ENCODE results near the gene CCL27.

The CCL27 gene

DNA sequence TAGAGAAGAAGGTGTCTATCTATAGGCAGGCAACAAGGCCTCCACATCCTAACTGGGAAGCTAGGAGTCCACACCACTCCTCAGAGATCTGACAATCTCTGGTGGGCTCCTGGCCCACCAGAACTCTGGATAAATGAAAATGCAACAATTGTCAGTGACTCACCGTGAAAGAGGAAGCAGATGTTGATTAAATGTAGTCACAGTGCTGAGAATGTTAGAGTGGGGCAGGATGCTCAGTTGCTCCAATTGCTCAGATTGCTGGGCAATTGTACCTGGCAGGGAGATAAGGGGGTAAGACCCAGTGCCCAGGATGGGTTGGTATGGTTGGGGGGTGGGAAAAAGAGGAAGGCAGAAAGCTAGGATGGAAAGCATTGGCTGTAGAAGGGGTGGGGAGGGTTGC, 24.3 kb upstream of the CCL27 start:
- DNase-seq (ENCODE audit: extremely low spot score), result no peak
- ChIA-PET CTCF (interaction anchor here (1.2 to 3.8 kb wide), 5 partner anchors 11 to 16 kb away, joined by 4 to 17 read pairs (median 8); no protein-coding TSS in a partner anchor), POLR2A (no interaction called here)
- no peak for TF ChIP-seq CTCF (IDR thresholded peaks at IDR 0.05; ENCODE audit: control extremely low read depth, extremely low read depth, low read depth, missing control alignments)

DNA sequence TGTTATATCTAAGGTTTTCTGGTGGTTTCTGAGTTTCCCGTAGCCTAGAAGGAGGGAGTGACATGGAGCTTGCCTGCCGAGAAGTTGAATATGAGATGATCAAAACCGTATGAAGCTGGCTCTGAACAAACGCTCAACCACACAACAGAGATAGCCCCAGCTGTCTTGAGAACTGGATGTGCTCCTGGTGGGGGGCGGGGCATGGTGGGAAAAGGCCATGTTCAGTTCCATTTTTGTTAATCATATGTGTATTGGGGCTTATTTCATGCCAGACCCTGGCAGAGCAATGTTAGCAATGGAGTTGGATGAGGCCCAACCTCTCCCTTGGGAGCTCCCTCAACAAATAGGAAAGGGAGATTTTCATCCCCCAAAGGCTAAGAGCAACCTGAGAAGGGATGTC, 23.8 kb upstream of the CCL27 start:
- POLR2A ChIA-PET, result no interaction called here
- TF ChIP-seq CTCF (IDR thresholded peaks at IDR 0.05; ENCODE audit: control extremely low read depth, extremely low read depth, low read depth, missing control alignments), result no peak
- CTCF ChIA-PET, result interaction anchor here (1.2 to 3.8 kb wide), 6 partner anchors 9 to 17 kb away, joined by 4 to 17 read pairs (median 8); no protein-coding TSS in a partner anchor
- no peak for DNase-seq (ENCODE audit: extremely low spot score)

DNA sequence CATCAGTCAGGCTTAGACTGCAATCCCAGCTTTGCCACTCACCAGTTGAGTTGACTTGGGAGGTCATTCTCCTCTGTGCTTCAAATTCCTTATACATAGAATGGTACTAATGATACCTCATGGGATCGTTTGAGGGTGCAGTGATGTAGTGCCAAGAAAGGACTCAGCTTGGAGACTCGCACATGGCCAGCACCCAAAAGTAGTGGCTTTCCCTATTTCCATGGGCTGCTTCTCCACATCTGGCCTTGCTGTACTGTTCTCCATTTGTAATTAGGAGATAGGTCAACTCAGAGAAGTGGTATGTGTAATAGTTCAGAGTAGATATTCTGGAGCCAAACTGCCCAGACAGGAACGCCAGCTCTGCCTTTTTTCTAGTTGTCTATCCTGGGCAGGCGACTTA, 23.1 kb upstream of the CCL27 start:
- ChIA-PET POLR2A (no interaction called here), CTCF (interaction anchor here (1.4 to 3.8 kb wide), 4 partner anchors 10 to 17 kb away, joined by 6 to 17 read pairs (median 8); no protein-coding TSS in a partner anchor)
- no peak for DNase-seq (ENCODE audit: extremely low spot score)
- no peak for TF ChIP-seq CTCF (IDR thresholded peaks at IDR 0.05; ENCODE audit: control extremely low read depth, extremely low read depth, low read depth, missing control alignments)

DNA sequence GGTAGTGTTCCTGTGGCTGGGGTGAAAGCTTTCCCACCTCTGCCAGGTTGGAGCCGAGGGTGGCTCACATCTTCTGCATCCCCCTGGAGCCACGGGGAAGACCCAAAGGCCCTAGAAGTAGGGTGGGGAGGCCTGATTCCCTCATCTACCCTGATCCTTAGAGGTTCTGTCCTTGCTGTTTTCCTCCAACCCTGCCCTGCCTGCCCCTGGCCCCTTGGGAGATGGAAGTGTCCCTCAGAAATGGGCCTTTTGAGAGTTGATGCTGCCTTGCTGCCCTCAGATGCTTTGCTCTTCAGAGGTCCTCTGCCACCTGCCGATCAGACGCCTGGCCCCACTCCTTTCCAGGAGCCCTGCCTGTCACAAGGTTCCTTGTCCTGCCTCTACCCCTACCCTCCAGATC, 22.4 kb upstream of the CCL27 start:
- TF ChIP-seq CTCF (IDR thresholded peaks at IDR 0.05; ENCODE audit: control extremely low read depth, extremely low read depth, low read depth, missing control alignments), result no peak
- DNase-seq (ENCODE audit: extremely low spot score), result no peak
- ChIA-PET POLR2A (no interaction called here), CTCF (interaction anchor here (1.5 to 3.8 kb wide), 2 partner anchors 10 to 18 kb away, joined by 6 to 17 read pairs; no protein-coding TSS in a partner anchor)

DNA sequence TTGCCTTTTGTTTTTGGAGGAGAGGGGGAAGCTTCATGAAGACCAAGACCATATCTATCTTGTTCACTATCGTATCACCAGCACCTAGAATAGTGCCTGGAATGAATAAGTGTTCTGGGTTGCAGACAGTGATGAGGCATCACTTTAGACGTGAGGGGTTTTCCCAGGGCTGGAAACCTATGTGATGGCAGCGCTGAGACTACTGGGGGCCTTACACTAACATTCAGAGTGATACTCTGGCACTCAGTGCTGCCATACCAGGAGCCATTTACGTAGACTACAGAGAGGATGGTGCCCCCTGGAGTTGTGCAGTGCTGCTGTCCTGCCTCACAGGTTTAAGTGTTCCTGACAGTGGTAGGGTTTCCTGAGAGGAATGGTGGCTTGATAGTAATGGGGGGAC, 21.7 kb upstream of the CCL27 start:
- ChIA-PET POLR2A (no interaction called here), CTCF (interaction anchor here (0.7 to 1.0 kb wide), 2 partner anchors 9 to 19 kb away, joined by 3 to 4 read pairs; no protein-coding TSS in a partner anchor)
- no peak for TF ChIP-seq CTCF (IDR thresholded peaks at IDR 0.05; ENCODE audit: control extremely low read depth, extremely low read depth, low read depth, missing control alignments)
- DNase-seq (ENCODE audit: extremely low spot score), result no peak

DNA sequence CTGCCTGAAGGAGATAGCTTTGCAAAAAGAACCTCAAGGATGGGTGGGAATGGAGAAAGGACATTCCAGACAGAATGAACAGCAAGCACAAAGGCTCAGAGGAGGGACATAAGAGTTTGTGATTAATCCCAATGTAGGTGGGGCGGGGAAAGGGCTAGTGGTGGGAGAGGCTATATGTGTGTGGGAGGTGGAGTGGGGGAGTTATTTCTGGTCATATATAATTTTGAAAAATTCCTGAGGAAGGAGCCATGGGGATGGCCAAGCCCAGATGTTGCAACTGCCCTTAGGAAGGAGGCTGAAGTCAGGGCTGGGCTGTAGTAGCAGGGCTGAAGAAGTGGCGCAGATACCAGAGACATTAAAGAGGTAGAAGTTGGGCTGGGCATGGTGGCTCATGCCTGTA, 13.4 kb upstream of the CCL27 start:
- ChIA-PET CTCF (interaction anchor here (0.6 to 3.8 kb wide), 11 partner anchors 8 to 308 kb away, joined by 3 to 49 read pairs (median 4); no protein-coding TSS in a partner anchor), POLR2A (no interaction called here)
- DNase-seq (ENCODE audit: extremely low spot score), result no peak
- no peak for TF ChIP-seq CTCF (IDR thresholded peaks at IDR 0.05; ENCODE audit: control extremely low read depth, extremely low read depth, low read depth, missing control alignments)

Measured in GM10248 (cell line).